ENCODE data around the gene UBC. TPM values are rescaled to one million over a fixed set of nuclear protein-coding genes. Genes with fewer than 3 reads are reported as not detected.

The UBC gene
- total RNA-seq, 1 experiment from 2014 or later = 1,259 TPM

DNA sequence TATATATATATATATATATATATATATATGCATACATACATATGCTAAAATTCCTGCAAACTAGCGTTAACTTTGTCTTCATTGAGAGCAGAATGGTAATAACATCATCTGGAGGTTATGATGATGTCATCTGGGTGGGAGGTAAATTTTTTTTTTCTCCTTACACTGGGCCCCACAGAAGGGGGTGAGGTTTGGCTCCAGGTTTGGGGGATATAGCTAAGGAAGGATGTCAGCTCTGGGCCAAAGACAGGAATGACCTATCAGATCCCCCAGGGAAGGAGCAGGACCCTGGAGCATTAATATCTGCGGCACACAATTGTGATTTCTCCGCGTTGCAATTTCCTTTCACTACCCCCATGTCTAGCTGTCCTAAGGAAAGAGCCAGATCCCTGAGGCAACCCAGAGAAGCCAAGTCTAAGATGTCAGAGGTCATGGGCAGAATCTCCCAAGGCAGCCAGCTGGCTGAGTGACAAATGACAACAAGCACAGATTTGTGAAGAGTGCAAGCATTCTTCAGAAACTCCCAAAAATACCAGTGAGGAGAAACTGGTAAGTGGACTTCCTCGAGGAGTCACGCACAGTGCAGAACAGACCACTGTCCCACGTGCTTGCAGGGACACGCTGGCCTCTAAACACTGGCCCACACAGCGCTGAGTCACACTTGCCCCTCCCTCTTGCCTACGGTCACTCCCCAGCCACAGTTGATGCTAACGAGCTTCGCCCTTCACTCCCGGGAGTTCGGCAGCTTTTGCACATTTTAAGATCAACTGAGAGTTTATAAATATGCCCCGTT, 9.9 kb downstream of the UBC start (continued):
- TF ChIP-seq, protein P1, sequence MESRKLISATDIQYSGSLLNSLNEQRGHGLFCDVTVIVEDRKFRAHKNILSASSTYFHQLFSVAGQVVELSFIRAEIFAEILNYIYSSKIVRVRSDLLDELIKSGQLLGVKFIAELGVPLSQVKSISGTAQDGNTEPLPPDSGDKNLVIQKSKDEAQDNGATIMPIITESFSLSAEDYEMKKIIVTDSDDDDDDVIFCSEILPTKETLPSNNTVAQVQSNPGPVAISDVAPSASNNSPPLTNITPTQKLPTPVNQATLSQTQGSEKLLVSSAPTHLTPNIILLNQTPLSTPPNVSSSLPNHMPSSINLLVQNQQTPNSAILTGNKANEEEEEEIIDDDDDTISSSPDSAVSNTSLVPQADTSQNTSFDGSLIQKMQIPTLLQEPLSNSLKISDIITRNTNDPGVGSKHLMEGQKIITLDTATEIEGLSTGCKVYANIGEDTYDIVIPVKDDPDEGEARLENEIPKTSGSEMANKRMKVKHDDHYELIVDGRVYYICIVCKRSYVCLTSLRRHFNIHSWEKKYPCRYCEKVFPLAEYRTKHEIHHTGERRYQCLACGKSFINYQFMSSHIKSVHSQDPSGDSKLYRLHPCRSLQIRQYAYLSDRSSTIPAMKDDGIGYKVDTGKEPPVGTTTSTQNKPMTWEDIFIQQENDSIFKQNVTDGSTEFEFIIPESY (IDR thresholded peaks at IDR 0.05; ENCODE audit: extremely low read depth, insufficient replicate concordance, low read length) = no peak
- TF ChIP-seq, protein P2, sequence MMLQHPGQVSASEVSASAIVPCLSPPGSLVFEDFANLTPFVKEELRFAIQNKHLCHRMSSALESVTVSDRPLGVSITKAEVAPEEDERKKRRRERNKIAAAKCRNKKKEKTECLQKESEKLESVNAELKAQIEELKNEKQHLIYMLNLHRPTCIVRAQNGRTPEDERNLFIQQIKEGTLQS (IDR thresholded peaks at IDR 0.05) = no peak
- TF ChIP-seq CBX3 (IDR thresholded peaks at IDR 0.05; ENCODE audit: low read depth) = peak; percentile 96

DNA sequence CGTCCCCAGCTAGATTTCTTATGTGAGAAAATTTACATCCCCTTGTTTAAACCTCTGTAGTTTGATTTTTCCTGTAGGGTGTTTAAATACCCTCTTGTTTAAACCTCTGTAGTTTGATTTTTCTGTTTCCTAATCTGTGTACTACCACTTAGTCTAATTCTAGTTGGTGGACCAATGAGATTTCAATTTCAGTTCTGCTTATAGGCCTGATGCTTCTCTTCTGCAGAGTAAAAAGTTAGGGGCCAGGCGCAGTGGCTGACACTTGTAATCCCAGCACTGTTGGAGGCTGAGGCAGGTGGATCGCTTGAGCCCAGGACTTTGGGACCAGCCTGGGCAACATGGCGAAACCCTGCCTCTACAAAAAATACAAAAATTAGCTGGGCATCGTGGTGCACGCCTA, 11.5 kb downstream of the UBC start:
- Histone ChIP-seq H3K9ac (ENCODE audit: low read length) (no peak overlapping the region), H3K36me3 (ENCODE audit: control insufficient read depth in 1 of 2, insufficient read depth in 2 of 2, low read length in 2 of 2) (no peaks in the 10 kb centered on the region), H4K20me1 (ENCODE audit: insufficient read depth) (no peaks in the 10 kb centered on the region), H2AFZ (ENCODE audit: low read depth, low read length, poor library complexity, severe bottlenecking) (no peak overlapping the region), H3K27me3 (ENCODE audit: insufficient read depth, low read length) (no peaks in the 10 kb centered on the region), H3K27ac (ENCODE audit: low read depth, low read length) (no peak overlapping the region), H3K79me2 (ENCODE audit: insufficient read depth, low read length) (0 out of 2 replicates have a peak, but pooled peaks cover 4% of the 10 kb centered on the region), H3K4me2 (ENCODE audit: low read length) (no peak overlapping the region), H3K4me3 (replicated peaks in 1 of 2; ENCODE audit: low read depth in 1 of 2, low read length in 2 of 2) (no peak overlapping the region), H3K9me3 (ENCODE audit: control insufficient read depth in 1 of 2, insufficient read depth in 1 of 2, low read depth in 1 of 2, low read length in 2 of 2) (no peaks in the 10 kb centered on the region), H3K4me1 (ENCODE audit: control insufficient read depth in 1 of 2, insufficient read depth in 2 of 2, low read length in 2 of 2) (peaks cover 24 to 47% of the 10 kb centered on the region in 2 experiments), H3K9me2 (ENCODE audit: insufficient read depth) (no peaks in the 10 kb centered on the region)
- ChIA-PET CTCF (no interaction called here), RAD21 (ENCODE audit: low non-redundant PET in 1 of 2, low total read pairs in 2 of 2, uncharacterized antibody in 2 of 2, unreplicated experiment in 2 of 2) (no interaction called here), POLR2A (interaction anchor here (1.5 kb wide), 1 partner anchor 13 kb away, joined by 3 read pairs; no protein-coding TSS in a partner anchor)
- DNase-seq (ENCODE audit: low read depth, low spot score) = no peak
- intact Hi-C loops (cut with micrococcal nuclease) = loop anchor here (10.0 kb wide), 1 partner anchor 502 kb away; no protein-coding TSS in a partner anchor
- ATAC-seq = no peak
- BruUV-seq (replicated peaks) = no TSS peak
- TF ChIP-seq RAD21 (IDR thresholded peaks at IDR 0.05; ENCODE audit: low read depth) (no peak), POLR2A (IDR thresholded peaks at IDR 0.05; ENCODE audit: borderline replicate concordance, extremely low read depth, insufficient read depth, insufficient read length) (no peak), EZH2 (IDR thresholded peaks at IDR 0.05) (no peak), EGR1 (IDR thresholded peaks at IDR 0.05; ENCODE audit: low read depth) (no peak), CBX3 (IDR thresholded peaks at IDR 0.05; ENCODE audit: low read depth) (no peak), SIN3A (IDR thresholded peaks at IDR 0.05; ENCODE audit: low read depth) (no peak), ZFX (IDR thresholded peaks at IDR 0.05) (no peak), EZH2phosphoT487 (IDR thresholded peaks at IDR 0.05; ENCODE audit: borderline replicate concordance) (no peak), SP1 (IDR thresholded peaks at IDR 0.05; ENCODE audit: low read depth) (no peak)
- TF ChIP-seq, protein P1 (IDR thresholded peaks at IDR 0.05; ENCODE audit: extremely low read depth, insufficient replicate concordance, low read length) = no peak
